ENCODE data around the gene GSAP.

The GSAP gene

DNA sequence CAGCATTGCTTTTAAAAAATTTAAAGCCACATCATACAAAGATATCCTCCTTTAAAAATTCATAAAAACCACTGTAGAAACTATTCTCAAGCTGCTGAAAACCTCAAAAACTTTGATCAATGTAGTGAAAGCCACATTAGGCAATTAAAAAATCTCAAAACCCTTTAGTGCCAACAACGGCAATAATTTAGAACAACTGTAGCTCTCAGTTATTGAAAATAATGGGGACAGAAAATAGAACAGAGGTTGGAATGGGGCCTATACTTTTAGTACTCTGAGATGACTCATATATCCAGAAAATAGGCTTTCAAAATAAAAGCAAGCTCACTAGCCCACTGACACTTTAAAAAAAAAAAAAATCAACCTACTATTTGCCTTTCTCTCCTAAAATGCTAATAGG, 87.5 kb downstream of the GSAP start:
- DNase-seq (ENCODE audit: low spot score), result no peak

DNA sequence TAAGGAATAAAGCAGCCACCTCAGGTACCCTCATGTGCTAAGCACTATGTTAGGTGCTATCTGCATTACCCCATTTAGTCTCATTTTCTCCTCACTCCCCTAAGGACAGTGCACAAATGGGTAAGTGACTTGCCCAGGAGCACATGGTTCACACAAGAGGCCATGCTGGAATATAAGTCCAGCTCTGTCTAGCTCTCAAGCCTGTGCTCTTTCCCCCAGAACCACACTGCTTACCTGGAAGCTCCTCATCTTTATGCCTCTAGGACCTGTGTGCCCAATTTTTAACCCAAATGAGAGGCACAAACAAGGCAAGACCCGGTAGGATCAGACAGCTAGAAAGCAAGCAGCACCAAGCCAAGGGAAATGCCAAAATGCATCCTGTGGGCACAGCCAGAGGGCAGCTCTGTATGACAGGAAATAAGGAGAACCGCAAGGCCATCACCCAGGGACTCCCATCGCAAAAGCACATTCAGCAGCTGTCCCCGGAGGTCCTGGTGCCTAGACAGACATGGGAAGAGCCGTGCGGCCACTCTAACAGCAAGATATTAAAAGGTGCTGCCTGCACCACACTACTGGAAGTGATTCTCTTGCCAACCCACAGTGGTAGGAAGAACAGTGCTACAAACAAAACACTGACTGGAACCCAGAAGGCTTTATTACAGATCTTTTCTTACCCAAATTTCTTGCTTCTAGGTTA, 88.1 kb downstream of the GSAP start:
- no peak for DNase-seq (ENCODE audit: low spot score)

DNA sequence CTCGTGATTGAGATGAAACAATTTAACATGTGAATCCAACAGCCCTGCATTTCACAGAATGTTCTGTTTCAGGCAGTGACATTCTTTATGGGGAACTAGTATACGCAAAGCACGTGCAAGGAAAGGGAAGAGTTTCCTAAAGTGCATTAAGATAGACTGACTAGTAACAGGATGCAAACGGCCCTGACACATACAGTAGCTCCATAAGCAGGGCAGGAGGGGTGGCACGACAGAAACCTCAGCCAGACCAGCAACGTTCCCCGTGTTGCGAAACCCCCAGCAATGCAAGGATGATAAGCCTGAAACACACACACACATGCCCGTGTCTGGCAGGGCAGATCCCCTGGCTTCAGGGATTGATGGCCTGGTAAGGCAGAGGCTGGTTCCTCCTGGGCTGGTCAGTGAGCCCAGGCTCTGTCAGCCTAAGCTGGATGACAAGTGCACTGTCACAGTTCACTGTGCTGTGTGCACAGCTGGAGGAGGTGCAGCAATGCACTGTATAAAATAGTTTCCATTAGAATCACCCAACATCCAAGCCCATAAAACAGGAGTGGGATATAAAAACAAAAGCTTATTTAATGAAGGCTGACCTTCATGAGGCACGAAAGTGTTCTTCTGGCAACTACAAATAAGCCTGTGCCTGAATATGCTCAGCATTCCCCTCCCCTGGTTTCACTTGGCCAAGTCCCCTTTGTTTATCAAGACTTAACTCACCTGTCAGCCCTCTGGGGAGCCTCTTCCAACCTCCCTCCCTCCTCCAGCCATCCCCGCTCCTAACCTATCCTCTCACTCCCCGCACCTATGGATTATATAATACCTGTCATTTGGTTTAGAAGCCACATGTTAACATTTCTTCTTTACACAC, 88.8 kb downstream of the GSAP start:
- DNase-seq (ENCODE audit: low spot score), result peak; percentile 34

DNA sequence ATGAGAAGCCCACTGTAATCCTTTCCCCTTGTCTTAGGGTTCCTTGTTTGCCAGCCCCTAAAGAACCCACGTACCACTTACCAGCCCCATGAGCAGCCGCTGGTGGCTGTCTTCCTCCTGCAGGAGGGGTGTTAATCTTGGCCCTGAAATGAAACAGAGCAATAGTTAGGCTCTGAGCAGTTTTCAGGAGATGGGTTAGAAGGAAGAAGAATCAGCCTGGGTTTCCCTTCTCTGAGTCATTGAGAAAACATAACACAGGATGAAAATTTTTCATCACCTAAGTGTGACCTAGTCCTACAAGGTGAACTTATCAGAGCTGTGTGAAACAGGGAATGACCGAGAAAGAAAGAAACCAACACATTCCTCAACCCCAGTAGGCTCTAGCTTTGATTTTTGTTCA, 90.0 kb downstream of the GSAP start:
- DNase-seq (ENCODE audit: low spot score), result no peak

DNA sequence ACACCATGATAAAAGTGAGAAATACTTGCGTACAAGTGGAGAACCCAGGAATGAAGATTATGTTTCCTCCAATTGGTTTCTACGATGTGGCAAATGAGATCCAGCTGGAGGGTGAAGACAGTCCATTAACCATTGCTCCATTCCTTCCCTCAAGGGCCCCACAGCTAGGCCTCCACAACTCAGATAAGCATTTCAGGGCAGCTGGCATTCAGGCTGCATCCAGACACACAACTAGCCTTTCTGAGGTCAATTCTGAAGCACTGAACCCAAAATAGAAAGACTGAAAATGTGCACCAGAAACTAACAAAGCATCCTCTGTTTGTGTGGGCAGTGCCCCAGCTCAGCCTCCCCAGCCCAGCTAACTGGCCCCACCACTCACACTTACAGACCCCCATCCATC, 94.8 kb downstream of the GSAP start:
- no peak for DNase-seq (ENCODE audit: low spot score)

DNA sequence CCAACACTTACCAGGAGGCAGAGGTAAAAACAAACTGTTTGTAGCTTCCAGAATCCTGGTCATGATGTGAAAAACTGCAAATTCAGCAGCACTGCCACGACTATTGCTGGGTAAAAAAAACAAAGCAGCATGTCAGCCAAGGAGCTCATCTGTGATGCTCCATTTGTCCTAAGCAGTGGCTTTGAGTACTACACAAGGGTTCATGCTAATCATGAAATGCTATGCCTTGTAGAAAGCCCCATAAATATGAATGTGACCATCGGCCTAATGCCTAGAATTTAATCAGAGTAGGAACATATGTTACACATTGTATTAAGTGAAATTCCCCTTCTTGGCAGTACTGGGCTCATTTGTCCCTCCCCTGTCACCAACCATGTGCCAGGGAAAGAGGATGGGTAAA, 95.4 kb downstream of the GSAP start:
- no peak for DNase-seq (ENCODE audit: low spot score)

DNA sequence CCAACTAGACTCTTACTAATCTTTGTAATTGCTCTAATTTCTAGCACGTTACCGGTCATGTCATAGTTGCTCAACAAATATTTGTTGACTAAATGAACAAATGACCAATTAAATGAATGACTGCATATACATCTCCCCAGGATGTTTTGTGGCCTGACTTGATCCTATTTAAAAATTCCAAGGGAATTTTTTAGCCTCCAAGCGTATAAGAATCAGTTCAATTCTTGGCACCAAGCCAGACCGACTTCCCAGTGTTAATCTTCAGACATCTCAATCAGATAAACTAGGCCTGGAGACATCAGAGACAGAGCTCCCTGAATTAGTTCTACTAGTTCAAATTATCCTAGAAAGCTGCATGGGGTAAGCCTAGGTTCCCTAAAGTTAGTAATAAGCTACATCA, 96.0 kb downstream of the GSAP start:
- no peak for DNase-seq (ENCODE audit: low spot score)

DNA sequence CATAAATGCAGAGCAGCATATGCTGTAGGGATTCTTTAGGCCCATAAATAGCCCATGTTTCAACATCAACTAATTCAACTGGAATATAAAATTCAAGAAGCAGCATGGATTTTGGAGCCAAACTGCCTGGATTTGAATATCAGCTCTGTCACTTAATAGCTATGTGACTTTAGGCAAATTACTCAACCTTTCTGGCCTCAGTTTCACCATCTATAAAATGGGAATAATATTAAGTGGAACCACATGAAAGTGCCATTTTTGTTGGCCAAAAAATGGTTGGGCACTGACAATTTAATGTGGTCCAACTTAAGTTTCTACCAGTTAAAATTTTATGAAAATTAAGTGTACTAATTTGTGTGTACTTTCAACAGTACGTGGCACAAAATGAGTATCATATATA, 98.1 kb downstream of the GSAP start:
- DNase-seq (ENCODE audit: low spot score), result no peak

DNA sequence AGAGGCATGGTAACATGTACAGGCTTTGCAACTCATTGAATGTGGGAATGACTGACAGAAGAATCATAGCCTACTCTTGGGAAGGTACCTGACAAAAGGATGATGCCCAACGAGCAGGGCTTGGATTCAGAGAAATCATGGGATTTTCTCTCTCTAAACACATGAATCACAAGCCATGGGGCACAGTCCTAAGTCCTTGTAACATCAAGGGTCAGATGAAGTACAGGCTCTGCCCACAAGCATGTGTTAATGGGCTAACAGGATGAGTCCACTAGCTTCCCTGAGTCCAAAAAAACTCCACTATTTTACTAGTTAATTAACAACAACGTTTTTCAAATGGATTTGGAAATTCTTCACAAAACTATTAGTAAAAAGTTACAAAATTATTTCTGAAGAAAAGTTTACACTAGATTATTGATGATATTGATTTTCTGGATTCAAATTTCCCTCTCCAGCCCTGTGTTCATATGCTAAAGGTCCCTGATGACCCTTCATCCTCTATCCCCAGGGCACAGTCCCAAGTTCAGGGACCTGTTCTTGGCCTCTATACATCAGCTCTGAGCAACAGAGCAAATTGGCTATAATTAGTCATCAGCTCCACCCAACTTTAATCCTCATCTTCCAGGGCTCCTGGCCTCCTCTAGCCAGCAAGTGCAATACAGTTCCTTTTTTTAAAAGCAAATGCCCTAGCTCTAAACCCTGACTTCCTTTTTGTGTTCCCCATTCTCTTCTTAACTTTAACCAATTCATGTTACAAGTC, 99.8 kb downstream of the GSAP start:
- no peak for DNase-seq (ENCODE audit: low spot score)

DNA sequence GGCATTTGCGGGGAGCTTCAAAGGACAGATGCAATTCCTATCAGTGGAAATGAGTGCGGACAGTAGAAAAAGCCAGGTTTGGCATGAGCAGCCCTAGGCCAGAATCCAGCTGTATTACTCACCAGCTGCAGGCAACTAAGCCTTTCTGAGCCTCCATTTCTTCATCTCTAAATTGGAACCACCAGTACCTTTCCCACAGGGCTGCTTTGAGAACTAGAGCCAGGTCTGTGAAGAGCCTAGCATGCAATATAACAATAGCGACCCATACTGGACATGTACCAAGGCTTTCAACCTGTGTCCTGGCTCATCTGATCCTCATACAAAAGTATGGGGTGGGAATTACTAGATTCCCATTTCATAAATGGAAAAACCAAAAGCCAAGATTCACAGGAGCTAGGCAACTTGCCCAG, 101.0 kb downstream of the GSAP start:
- no peak for DNase-seq (ENCODE audit: low spot score)

DNA sequence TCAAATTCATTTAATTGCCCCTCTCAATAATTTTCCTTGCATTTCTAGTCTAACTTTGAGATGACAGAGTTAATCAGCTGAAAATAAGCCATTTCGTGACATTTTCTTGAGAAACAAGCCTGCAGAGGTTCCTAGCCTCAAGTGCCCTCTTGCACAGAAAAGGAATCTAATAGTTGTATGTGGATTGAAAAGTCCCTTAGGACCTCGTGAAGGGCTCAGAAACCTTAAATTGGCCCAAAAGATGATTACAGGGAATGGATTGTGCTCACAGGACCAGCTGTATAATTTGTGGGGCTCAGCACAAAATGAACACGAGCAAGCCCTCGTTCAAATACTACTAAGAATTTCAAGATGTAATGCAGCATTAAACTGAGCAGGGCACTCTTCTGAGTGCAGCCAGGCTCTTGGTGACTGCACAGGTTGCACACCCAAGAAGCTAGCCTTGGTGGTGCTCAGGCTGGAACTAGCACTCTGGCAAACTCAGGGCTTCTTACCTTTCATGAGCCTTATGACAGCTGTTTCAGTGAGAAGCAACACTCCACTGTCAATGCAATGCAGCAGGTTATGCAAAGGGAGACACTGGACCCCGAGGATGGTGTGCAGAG, 102.2 kb downstream of the GSAP start:
- DNase-seq (ENCODE audit: low spot score), result no peak

DNA sequence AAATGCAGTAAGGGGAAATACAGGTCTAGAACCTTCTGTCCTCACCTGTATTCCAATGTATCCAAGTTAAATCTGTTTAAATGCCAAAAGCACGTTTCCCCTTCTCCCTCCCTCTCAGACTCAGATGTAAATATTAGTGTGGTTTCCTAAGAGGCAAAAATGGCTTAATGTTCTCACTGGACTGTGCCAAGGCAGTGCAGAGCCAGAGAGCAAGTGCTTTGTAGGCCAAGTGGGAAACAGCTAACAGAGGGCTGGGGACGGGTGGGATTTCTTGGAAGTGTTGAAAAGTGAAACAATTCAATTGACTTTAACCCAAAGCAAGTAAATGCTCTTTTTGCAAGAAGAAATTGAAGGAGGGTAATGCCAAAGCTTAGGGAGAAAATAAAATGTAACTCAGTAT, 103.1 kb downstream of the GSAP start:
- DNase-seq (ENCODE audit: low spot score), result no peak

DNA sequence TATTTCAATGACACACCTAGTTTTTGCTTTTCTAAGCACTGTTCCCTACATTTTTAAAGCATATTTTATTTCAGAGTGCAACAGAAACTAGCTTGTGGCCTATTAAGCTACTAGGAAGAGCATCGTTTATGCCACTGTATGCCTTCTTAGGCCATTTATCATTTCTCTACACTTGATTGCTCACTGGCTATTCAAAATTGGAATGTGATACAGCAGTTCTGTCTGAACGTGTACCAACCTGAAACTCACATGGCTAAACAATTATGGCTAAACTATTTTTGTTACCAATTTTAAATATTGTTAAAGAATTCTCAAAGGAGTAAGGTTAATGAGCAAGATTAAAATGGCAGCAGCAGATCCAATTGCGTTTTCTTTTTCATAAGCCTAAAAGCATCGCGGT, 105.2 kb downstream of the GSAP start:
- DNase-seq (ENCODE audit: low spot score), result no peak

DNA sequence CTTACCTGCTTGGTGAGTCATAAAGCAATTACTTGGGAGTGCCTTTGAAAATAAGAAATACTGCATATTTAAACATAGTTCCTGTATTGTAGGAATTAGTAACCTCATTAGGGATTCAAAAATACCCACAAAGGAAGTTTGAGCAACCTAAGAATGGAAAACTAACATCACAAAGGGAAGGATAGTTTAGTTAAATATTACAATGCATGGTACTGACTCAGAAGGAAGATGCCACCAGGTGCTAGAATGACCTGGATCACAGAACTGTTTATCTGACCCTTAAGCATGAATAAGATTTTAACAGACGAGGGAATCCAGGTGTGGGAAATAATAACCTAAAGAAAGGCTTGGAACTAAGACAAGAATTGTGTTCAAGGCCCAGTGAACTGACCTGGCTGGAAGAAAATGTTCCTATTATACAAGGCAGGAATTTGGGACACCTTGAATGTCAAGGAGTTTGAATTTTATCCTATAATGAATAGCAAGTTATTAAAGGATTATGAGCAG, 106.4 kb downstream of the GSAP start:
- DNase-seq (ENCODE audit: low spot score), result no peak

DNA sequence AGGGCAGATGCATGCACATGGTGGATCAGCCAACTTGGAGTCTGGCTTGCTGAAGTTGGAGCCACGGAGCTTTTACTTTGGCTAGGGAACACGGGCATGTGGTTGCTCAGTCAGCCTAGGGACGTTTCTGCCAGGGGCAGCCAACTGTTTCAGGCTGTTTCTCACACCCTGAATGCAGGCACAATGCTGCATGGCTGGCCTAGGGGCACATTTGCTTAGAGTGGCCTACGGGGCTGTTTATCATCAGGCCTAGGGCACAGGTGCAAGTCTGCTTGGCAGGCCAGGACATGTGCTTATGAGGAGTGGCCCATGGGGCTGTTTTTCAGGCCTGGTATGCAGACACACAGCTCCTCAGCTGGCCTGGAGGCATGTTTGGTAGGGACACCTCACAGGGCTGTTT, 107.4 kb downstream of the GSAP start:
- no peak for DNase-seq (ENCODE audit: low spot score)

DNA sequence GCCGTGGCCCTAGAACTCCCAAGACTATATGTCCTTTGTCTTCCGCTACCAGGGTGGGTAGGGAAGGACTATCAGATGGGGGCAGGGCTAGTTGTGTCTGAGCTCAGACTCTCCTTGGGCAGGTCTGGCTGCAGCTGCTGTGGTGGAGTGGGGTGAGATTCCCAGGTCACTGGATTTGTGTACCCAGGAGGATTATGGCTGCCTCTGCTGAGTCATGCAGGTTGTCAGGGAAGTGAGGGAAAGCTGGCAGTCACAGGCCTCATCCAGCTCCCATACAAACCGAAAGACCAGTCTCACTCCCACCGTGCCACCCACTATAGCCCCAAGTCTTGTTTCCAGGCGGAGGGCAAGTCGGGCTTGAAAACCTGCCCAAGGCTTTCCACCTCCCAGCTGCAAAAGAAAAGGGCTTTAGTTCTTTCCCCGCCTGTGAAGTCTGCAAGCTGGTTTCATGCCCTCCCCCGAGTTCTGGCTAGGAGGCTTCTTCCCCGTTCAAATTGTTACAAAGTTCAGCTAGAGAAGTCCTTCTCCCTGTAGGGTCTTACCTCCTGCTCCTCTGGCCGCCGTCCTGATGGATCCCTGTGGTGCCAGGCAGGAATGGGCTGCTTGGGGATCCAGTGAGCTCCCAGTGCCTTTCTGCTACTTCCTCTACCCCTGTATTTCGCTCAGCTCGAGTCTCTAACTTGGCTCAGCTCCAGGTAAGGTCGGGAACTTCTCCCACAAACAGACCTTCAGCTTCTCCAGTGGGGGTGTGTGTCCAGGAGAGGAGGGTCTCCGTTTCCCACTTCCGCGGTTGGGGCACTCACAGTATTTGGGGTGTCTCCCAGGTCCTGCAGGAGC, 109.7 kb downstream of the GSAP start:
- DNase-seq (ENCODE audit: low spot score), result no peak

DNA sequence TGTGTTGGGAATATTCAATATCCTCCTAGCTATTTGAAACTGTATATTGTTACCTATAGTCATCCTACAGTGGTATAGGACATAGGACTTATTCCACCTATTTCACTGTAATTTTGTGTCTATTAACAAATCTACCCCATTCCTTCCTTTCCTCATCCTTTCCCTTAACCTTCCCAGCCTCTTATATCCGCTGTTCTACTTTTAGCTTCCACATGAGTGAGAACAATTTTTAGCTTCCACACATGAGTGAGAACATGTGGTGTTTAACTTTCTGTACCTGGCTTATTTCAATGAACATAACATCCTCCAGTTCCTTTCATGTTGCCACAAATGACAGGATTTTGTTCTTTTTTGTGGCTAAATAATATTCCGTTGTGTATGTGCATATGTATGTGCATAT, 120.6 kb downstream of the GSAP start:
- no peak for DNase-seq (ENCODE audit: low spot score)

DNA sequence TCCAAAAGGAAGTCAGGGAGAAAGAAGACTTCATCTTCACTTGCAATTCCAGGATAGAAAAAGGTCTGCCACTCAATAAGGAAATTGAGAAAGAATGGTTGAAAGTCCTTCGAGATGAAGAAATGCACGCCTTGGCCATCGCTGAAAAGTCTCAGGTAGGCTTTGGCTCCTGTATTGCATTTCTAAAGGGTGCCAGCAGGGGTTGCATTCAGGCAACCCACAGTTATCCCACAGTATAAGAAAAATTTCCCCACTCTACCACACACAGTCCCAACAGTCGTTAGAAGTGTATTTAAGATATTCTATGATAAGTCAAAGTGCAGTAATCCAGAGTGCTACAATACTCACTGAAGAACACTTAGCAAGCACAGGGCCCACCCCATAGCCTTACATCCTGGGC, 123.1 kb downstream of the GSAP start:
- peak; percentile 6 for DNase-seq (ENCODE audit: low spot score)

DNA sequence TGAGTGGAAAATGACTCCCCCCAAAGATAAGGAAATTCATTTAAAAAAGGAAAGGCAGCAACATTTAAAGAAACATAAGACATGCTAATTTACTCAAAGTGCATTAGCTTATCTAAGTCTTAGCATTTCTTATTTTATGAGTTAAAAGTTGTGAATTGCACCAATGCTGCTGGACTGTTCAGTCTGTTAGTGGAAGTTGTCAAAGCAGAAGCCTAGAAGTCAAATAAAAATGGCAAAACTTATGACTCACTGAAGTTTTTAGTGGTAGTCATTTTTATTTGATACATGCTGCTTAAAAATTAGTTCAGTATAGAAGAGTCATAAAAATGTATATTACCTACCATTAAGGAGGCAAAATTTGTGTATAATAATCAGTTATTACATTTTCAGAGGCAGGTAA, 125.7 kb downstream of the GSAP start:
- no peak for DNase-seq (ENCODE audit: low spot score)

DNA sequence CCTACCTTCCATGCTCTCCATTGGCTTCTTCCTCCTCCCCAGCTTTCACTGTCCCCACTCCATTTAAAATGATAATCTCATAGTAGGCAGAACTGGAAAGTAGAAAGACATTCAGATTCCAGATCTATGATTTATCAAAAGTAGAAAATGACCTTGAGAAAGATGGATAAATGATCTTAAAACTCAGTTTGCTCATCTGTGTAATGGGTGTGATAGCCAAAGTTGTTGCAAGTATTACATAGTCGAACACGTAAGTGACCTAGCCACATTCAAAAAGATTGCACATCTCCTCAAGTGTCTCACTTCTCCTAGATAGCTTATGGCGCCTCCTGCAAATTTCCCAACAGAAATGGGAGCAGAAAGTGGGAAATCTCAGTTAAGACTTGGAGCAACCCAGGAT, 126.8 kb downstream of the GSAP start:
- DNase-seq (ENCODE audit: low spot score), result no peak

DNA sequence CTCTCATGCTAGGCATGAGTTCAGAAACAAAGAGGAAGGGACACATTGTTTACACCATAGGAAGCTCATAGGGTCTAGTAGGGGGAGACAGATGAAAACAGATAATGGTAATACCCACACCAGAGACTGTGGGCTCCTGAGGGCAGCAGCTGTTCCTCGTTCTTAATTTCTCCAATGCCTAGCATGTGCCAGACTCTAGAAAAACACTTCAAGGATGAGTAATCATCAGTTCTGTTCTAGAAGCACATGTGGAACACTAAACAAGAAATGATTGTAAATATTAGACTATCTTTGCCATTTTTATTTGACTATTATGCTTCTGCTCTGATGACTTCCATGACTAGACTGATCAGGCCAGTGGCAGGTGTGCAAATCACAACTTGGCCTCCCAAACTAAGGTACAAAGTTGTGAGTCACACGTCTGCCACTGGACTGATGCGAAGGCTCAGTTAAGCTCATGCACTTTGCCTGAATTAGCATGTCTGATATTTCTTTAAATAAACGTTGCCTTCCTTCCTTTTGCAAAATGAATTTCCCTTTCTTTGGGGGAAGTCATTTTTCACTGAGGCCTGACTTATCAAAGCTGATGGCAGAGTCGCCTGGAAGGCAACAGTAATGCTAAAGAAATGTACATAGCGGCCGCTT, 127.4 kb downstream of the GSAP start:
- DNase-seq (ENCODE audit: low spot score), result no peak
